Measurements from ENCODE around the gene SLC16A2.

DNA sequence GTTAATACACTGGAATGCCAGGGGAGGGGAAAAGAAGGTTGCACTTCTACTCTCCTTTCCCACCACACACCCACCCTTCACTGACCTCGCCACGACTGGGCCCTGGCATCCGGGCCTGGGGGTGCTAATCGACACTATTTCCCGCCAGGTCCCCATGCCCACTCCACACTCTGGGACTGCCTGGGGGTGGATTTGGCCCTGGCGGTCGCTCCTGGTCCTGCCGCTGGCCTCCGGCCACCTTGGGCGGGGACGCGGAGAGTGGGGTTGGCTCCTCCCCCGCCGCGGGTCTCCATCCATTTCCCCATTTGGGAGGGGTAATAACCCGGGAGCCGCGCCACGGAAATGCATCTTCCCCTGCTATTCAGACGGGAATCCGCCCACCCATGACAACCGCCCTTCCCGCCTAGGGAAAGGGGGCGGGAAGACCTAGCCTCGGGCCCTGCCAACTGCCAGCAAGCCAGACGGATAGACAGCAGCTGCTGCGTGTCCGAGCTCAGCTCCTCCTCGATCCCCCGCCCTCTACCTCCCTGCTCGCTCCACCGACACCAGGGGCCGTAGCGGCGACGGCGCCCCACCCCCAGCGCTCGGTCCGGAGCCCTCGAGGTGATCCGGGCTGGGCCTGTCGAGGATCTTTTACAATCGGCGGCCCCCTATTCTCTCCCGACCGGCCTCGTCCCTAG, 115.0 kb downstream of the SLC16A2 start:
- TF ChIP-seq, protein P1, sequence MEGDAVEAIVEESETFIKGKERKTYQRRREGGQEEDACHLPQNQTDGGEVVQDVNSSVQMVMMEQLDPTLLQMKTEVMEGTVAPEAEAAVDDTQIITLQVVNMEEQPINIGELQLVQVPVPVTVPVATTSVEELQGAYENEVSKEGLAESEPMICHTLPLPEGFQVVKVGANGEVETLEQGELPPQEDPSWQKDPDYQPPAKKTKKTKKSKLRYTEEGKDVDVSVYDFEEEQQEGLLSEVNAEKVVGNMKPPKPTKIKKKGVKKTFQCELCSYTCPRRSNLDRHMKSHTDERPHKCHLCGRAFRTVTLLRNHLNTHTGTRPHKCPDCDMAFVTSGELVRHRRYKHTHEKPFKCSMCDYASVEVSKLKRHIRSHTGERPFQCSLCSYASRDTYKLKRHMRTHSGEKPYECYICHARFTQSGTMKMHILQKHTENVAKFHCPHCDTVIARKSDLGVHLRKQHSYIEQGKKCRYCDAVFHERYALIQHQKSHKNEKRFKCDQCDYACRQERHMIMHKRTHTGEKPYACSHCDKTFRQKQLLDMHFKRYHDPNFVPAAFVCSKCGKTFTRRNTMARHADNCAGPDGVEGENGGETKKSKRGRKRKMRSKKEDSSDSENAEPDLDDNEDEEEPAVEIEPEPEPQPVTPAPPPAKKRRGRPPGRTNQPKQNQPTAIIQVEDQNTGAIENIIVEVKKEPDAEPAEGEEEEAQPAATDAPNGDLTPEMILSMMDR (IDR thresholded peaks at IDR 0.05; ENCODE audit: low read depth, low read length): no peak
- no peak for TF ChIP-seq EZH2phosphoT487 (IDR thresholded peaks at IDR 0.05; ENCODE audit: low read depth)

Measured in OCI-LY3 (cell line).